ENCODE results near the gene MT1G.

DNA sequence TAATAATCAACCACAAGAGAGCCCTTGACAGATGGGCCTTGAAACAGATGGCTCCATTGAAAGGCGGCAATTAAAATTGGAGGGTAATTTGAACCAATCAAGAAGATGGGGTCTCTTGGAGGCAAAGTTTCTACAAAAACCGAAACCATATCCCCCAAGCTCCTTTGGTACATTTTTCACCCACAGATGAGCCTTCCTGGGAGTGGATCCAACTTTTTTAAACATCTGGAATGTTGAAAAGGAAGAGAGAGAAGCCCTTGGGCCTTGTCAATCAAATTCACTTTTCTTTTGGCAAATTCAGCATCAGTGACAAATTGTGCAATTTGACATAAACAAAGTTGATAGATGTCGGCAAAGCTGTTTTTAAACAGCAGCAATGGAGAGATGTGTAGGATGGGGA, 48.9 kb upstream of the MT1G start:
- TF ChIP-seq SMC3 (conservative IDR thresholded peaks at IDR 0.05; ENCODE audit: poor library complexity), result no peak
- TF ChIP-seq, protein P1, sequence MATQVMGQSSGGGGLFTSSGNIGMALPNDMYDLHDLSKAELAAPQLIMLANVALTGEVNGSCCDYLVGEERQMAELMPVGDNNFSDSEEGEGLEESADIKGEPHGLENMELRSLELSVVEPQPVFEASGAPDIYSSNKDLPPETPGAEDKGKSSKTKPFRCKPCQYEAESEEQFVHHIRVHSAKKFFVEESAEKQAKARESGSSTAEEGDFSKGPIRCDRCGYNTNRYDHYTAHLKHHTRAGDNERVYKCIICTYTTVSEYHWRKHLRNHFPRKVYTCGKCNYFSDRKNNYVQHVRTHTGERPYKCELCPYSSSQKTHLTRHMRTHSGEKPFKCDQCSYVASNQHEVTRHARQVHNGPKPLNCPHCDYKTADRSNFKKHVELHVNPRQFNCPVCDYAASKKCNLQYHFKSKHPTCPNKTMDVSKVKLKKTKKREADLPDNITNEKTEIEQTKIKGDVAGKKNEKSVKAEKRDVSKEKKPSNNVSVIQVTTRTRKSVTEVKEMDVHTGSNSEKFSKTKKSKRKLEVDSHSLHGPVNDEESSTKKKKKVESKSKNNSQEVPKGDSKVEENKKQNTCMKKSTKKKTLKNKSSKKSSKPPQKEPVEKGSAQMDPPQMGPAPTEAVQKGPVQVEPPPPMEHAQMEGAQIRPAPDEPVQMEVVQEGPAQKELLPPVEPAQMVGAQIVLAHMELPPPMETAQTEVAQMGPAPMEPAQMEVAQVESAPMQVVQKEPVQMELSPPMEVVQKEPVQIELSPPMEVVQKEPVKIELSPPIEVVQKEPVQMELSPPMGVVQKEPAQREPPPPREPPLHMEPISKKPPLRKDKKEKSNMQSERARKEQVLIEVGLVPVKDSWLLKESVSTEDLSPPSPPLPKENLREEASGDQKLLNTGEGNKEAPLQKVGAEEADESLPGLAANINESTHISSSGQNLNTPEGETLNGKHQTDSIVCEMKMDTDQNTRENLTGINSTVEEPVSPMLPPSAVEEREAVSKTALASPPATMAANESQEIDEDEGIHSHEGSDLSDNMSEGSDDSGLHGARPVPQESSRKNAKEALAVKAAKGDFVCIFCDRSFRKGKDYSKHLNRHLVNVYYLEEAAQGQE (IDR thresholded peaks at IDR 0.05; ENCODE audit: borderline replicate concordance), result no peak
- TF ChIP-seq, protein P2, sequence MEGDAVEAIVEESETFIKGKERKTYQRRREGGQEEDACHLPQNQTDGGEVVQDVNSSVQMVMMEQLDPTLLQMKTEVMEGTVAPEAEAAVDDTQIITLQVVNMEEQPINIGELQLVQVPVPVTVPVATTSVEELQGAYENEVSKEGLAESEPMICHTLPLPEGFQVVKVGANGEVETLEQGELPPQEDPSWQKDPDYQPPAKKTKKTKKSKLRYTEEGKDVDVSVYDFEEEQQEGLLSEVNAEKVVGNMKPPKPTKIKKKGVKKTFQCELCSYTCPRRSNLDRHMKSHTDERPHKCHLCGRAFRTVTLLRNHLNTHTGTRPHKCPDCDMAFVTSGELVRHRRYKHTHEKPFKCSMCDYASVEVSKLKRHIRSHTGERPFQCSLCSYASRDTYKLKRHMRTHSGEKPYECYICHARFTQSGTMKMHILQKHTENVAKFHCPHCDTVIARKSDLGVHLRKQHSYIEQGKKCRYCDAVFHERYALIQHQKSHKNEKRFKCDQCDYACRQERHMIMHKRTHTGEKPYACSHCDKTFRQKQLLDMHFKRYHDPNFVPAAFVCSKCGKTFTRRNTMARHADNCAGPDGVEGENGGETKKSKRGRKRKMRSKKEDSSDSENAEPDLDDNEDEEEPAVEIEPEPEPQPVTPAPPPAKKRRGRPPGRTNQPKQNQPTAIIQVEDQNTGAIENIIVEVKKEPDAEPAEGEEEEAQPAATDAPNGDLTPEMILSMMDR (IDR thresholded peaks at IDR 0.05; ENCODE audit: poor library complexity, severe bottlenecking), result no peak
